Keratinocyte (primary cell): Measurements from ENCODE around the gene GCH1. TPM values are rescaled to one million over a fixed set of nuclear protein-coding genes. Genes with fewer than 3 reads are reported as not detected.
"Not testable (repeated sequence)": the region's sequence is repeated elsewhere in the genome, so short reads cannot be mapped to it uniquely, and the experiment has no call there.

ENCODE experiments used
- DNase-seq: peaks from one replicate; pipeline ENCODE4 v3.0.0-alpha.2; 2011; ENCODE audit warnings: low read depth, missing footprints, low spot score
- FAIRE-seq: peaks from 2 replicates; lab custom pipeline; 2011; peaks lifted over from hg19 to GRCh38; lab: Jason Lieb, UNC
- H2AFZ ChIP-seq: 2 replicates; pipeline ENCODE4 v1.6.0; 2012; ENCODE audit warnings: low read length, control low read depth, inconsistent platforms; ENCODE audit not compliant: control insufficient read depth
- H3K27ac ChIP-seq: 2 replicates; pipeline ENCODE4 v1.5.1; 2011; ENCODE audit warnings: low read length; ENCODE audit not compliant: control insufficient read depth, insufficient read depth
- H3K27me3 ChIP-seq: 3 replicates; pipeline ENCODE4 v1.6.0; 2011; ENCODE audit warnings: low read length; ENCODE audit not compliant: control insufficient read depth, insufficient read depth; ENCODE audit errors: extremely low read depth
- H3K36me3 ChIP-seq, 2 experiments: 2 replicates in 1 of 2; 3 replicates in 1 of 2; pipeline ENCODE4 v1.5.1; 2011; ENCODE audit warnings: low read length in 2 of 2, mild to moderate bottlenecking in 1 of 2; ENCODE audit not compliant: control insufficient read depth in 2 of 2, insufficient read depth in 2 of 2; ENCODE audit errors: extremely low read depth in 1 of 2
- H3K4me1 ChIP-seq: 3 replicates; pipeline ENCODE4 v1.5.1; 2011; ENCODE audit warnings: low read length; ENCODE audit not compliant: control insufficient read depth, insufficient read depth; ENCODE audit errors: extremely low read depth
- H3K4me2 ChIP-seq: 3 replicates; pipeline ENCODE4 v1.6.0; 2011; ENCODE audit warnings: low read depth, low read length; ENCODE audit not compliant: control insufficient read depth, insufficient read depth; ENCODE audit errors: extremely low read depth
- H3K4me3 ChIP-seq, 3 experiments: fragments of 200-600 bp in 1 of 3; sonication (generic) in 1 of 3; 2 replicates in 2 of 3; 3 replicates in 1 of 3; pipeline ENCODE4 v1.5.1; 2011 to 2016; ENCODE audit warnings: low read length in 3 of 3, mild to moderate bottlenecking in 3 of 3, control low read depth in 2 of 3, inconsistent platforms in 1 of 3, low read depth in 1 of 3, mixed read lengths in 1 of 3, mixed run types in 1 of 3, moderate library complexity in 1 of 3; ENCODE audit not compliant: control insufficient read depth in 2 of 3, insufficient read depth in 2 of 3; ENCODE audit errors: extremely low read depth in 1 of 3
- H3K79me2 ChIP-seq: 2 replicates; pipeline ENCODE4 v1.6.0; 2012; ENCODE audit warnings: low read length; ENCODE audit not compliant: control insufficient read depth, insufficient read depth
- H3K9ac ChIP-seq: 3 replicates; pipeline ENCODE4 v1.6.0; 2011; ENCODE audit warnings: low read length; ENCODE audit not compliant: control insufficient read depth, insufficient read depth; ENCODE audit errors: extremely low read depth
- H3K9me1 ChIP-seq: 3 replicates; pipeline ENCODE4 v1.6.0; 2011; ENCODE audit warnings: low read length; ENCODE audit not compliant: control insufficient read depth, insufficient read depth; ENCODE audit errors: extremely low read depth
- H3K9me3 ChIP-seq: 2 replicates; pipeline ENCODE4 v1.5.1; 2012; ENCODE audit warnings: low read depth, low read length; ENCODE audit not compliant: control insufficient read depth
- H4K20me1 ChIP-seq: 3 replicates; pipeline ENCODE4 v1.6.0; 2011; ENCODE audit warnings: low read length; ENCODE audit not compliant: control insufficient read depth, insufficient read depth; ENCODE audit errors: extremely low read depth
- CTCF ChIP-seq, 3 experiments: IDR thresholded peaks in 1 of 3; conservative IDR thresholded peaks in 1 of 3; optimal IDR thresholded peaks in 1 of 3; 2 replicates in 2 of 3; 3 replicates in 1 of 3; pipeline versions ENCODE3 to v1.5.1; 2011; ENCODE audit warnings: low read length in 3 of 3, mild to moderate bottlenecking in 3 of 3, moderate library complexity in 2 of 3, control low read depth in 1 of 3, inconsistent platforms in 1 of 3; ENCODE audit not compliant: insufficient read depth in 2 of 3; ENCODE audit errors: extremely low read depth in 1 of 3
- EZH2 ChIP-seq: IDR thresholded peaks from one replicate; pipeline ENCODE4 v1.6.1; 2012; ENCODE audit warnings: inconsistent platforms, mild to moderate bottlenecking, low read length, moderate library complexity
- dilution Hi-C: fragments of 300-500 bp; cut with MboI; formaldehyde crosslinking; loops from one replicate; pipeline ENCODE4 v1.7.0; 2020; ENCODE audit warnings: low sequenced_read_pairs; ENCODE audit not compliant: extremely low pct_ligation_motif_present
- polyA plus RNA-seq, 5 experiments: library from polyadenylated mRNA; depleted of rRNA in 3 of 5; stranded (reverse) in 3 of 5; stranded (forward) in 1 of 5; unstranded in 1 of 5; fragments of >200 nt; gene quantifications; 1 replicate in 1 of 5; 2 replicates in 3 of 5; 3 replicates in 1 of 5; pipeline versions ENCODE4 v1.2.1 to v1.2.3, GENCODE V29; 2011 to 2012; ENCODE audit warnings: missing spikeins in 2 of 5, low read depth in 1 of 5, low replicate concordance in 1 of 5

Gene GCH1
- polyA plus RNA-seq, 1 donor (not counting 4 experiments of a cell fraction or from before 2014, with no cell fraction given): 3.4 TPM

- H3K4me1 ChIP-seq, H3K36me3 ChIP-seq, H3K9me3 ChIP-seq, DNase-seq, FAIRE-seq, H2AFZ ChIP-seq, H3K27me3 ChIP-seq, H4K20me1 ChIP-seq, H3K79me2 ChIP-seq, H3K9me1 ChIP-seq, dilution Hi-C loops: not testable (repeated sequence)
- peak overlapping the region; percentile 28 for H3K9ac ChIP-seq
- H3K4me3 ChIP-seq: peak overlapping the region in 2 of 3 experiments; percentile 54 to 61
- H3K4me2 ChIP-seq: peak overlapping the region; percentile 27
- H3K27ac ChIP-seq: peak overlapping the region; percentile 20
Observed at GRCh38 chr14:54870154-54871090, 32.2 kb downstream of the GCH1 start.

GRCh38 chr14:54867011-54867410 lies 35.6 kb downstream of the GCH1 start:
- Histone ChIP-seq H2AFZ (no peak overlapping the region), H3K36me3 (no peaks in the 10 kb centered on the region), H4K20me1 (no peaks in the 10 kb centered on the region), H3K79me2 (no peaks in the 10 kb centered on the region), H3K4me3 (no peak overlapping the region), H3K4me2 (no peak overlapping the region), H3K9me3 (no peaks in the 10 kb centered on the region), H3K27me3 (no peaks in the 10 kb centered on the region), H3K27ac (no peak overlapping the region), H3K9me1 (no peaks in the 10 kb centered on the region), H3K9ac (no peak overlapping the region), H3K4me1 (peaks cover 3% of the 10 kb centered on the region)
- no peak for FAIRE-seq
- TF ChIP-seq EZH2 (no peak), CTCF (optimal IDR thresholded peaks at IDR 0.05 in 1 of 3, IDR thresholded peaks at IDR 0.05 in 1 of 3, conservative IDR thresholded peaks at IDR 0.05 in 1 of 3; ENCODE audit: extremely low read depth in 1 of 3, insufficient read depth in 2 of 3, low read length in 3 of 3) (no peak)
- dilution Hi-C loops: no loop called here
- DNase-seq: no peak
